Thoracic aorta (tissue), 2 donors: ENCODE measurements around the gene NOTCH1. TPM values are rescaled to one million over a fixed set of nuclear protein-coding genes. Genes with fewer than 3 reads are reported as not detected.

Experiments
- ATAC-seq: fragments of 150-250 bp; one replicate; pipeline ENCODE4 v1.8.0; 2017; ENCODE audit warnings: low read depth; ENCODE audit not compliant: insufficient number of reproducible peaks, low FRiP score
- DNase-seq: peaks from one replicate; pipeline ENCODE4 v3.0.0-alpha.2; 2020; ENCODE audit warnings: low spot score
- H3K27ac ChIP-seq, 2 donors: fragments of 200-600 bp; sonication (generic); 1 replicate in 1 of 2; 2 replicates in 1 of 2; pipeline ENCODE4 v1.5.1; 2016; ENCODE audit warnings: mild to moderate bottlenecking in 2 of 2, moderate library complexity in 2 of 2
- H3K27me3 ChIP-seq: fragments of 200-600 bp; sonication (generic); replicated peaks from 2 replicates; pipeline ENCODE4 v1.6.0; 2016; ENCODE audit warnings: mild to moderate bottlenecking; ENCODE audit not compliant: insufficient read depth
- H3K36me3 ChIP-seq: fragments of 200-600 bp; sonication (generic); one replicate; pipeline ENCODE4 v1.5.1; 2016
- H3K4me1 ChIP-seq, 2 donors: fragments of 200-600 bp; sonication (generic); 1 replicate in 1 of 2; 2 replicates in 1 of 2; pipeline versions ENCODE4 v1.5.1 to v1.6.0; 2016; ENCODE audit warnings: low read depth in 2 of 2, mild to moderate bottlenecking in 1 of 2; ENCODE audit not compliant: control insufficient read depth in 1 of 2
- H3K4me3 ChIP-seq: fragments of 200-600 bp; sonication (generic); 2 replicates; pipeline ENCODE4 v1.5.1; 2016; ENCODE audit warnings: mild to moderate bottlenecking
- H3K9me3 ChIP-seq: fragments of 200-600 bp; sonication (generic); 2 replicates; pipeline ENCODE4 v1.5.1; 2016
- CTCF ChIP-seq: fragments of 200-600 bp; sonication (generic); IDR thresholded peaks from one replicate; pipeline ENCODE4 v1.5.1; 2019; ENCODE audit warnings: antibody characterized with exemption
- total RNA-seq, 2 donors: library from RNA; depleted of rRNA; stranded (reverse); fragments of >200 nt; gene quantifications; one replicate each; pipeline versions ENCODE4 v1.1.0 to v1.2.3, GENCODE V29; 2016

Gene NOTCH1
- total RNA-seq, 2 donors from 2014 or later, result 40.9 to 48.1 TPM

GRCh38 chr9:136539427-136540421 lies 6.1 kb downstream of the NOTCH1 start:
- DNase-seq (peak; percentile 78), ATAC-seq (no peak)
- Histone ChIP-seq H3K4me1 (peaks cover 27 to 53% of the 10 kb centered on the region in 2 donors), H3K9me3 (no peaks in the 10 kb centered on the region), H3K27me3 (no peaks in the 10 kb centered on the region), H3K27ac (peak overlapping the region; percentile 15 to 61), H3K36me3 (peaks cover 13% of the 10 kb centered on the region), H3K4me3 (peak overlapping the region; percentile 43)
- no peak for TF ChIP-seq CTCF

- ATAC-seq (no peak), DNase-seq (no peak)
- Histone ChIP-seq H3K4me3 (peak overlapping the region; percentile 43), H3K27me3 (no peaks in the 10 kb centered on the region), H3K27ac (peak overlapping the region; percentile 15 to 61), H3K9me3 (no peaks in the 10 kb centered on the region), H3K36me3 (peaks cover 13% of the 10 kb centered on the region), H3K4me1 (peaks cover 22 to 44% of the 10 kb centered on the region in 2 donors)
- no peak for TF ChIP-seq CTCF
These were observed 7.0 kb downstream of the NOTCH1 start for GRCh38 chr9:136538599-136539426.

DNA sequence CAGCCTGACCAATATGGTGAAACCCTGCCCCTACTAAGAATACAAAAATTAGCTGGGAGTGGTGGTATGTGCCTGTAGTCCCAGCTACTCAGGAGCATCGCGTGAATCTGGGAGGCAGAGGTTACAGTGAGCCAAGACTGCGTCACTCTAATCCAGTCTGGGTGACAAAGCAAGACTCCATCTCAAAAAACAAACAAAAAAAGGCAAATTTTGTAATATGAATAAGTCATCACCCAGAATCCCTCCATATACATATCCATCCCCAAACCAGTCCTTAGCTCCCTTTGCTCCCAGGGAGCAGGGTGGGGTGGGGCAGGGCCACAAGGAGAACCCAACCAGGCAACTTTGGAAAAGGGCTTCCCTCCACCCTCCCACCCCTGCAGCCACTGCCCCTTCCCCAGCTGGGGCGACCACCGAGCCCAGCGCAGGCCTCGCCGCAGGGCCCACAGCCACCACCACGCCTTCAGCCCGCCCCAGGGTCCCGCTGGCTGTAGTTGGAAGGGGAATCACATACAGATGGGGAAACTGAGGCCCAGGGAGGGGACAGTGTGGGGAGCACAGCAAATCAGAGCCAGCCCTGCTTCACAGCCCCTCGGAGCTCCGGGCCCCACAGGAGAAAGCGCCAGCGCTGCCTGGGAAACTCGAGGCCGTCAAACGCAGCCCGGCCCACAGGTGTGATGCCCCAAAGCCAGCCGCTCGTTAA lies 7.8 kb downstream of the NOTCH1 start:
- Histone ChIP-seq H3K27me3 (no peaks in the 10 kb centered on the region), H3K27ac (peak overlapping the region in 1 of 2 donors; percentile 61), H3K4me3 (peak overlapping the region; percentile 43), H3K36me3 (peaks cover 11% of the 10 kb centered on the region), H3K4me1 (peaks cover 20 to 37% of the 10 kb centered on the region in 2 donors), H3K9me3 (no peaks in the 10 kb centered on the region)
- TF ChIP-seq CTCF, result no peak
- no peak for ATAC-seq
- no peak for DNase-seq

GRCh38 chr9:136537411-136537810 lies 8.4 kb downstream of the NOTCH1 start:
- H3K9me3 ChIP-seq, result no peaks in the 10 kb centered on the region
- no peaks in the 10 kb centered on the region for H3K27me3 ChIP-seq
- ATAC-seq (no peak), DNase-seq (no peak)
- H3K4me1 ChIP-seq, result peaks cover 20 to 36% of the 10 kb centered on the region in 2 donors
- peaks cover 11% of the 10 kb centered on the region for H3K36me3 ChIP-seq
- no peak overlapping the region for H3K27ac ChIP-seq
- no peak for TF ChIP-seq CTCF
- no peak overlapping the region for H3K4me3 ChIP-seq
